Tibial nerve (tissue), 4 donors: ENCODE data around the gene YWHAH. TPM values are rescaled to one million over a fixed set of nuclear protein-coding genes. Genes with fewer than 3 reads are reported as not detected.

Source experiments
- DNase-seq, 2 donors: peaks; one replicate each; pipeline ENCODE4 v3.0.0-alpha.2; 2019; ENCODE audit warnings: low spot score in 2 of 2
- H3K27ac ChIP-seq, 4 donors: fragments of 200-600 bp; sonication (generic) in 3 of 4; one replicate each; pipeline ENCODE4 v1.5.1; 2017 to 2019; ENCODE audit warnings: mild to moderate bottlenecking in 1 of 4
- H3K27me3 ChIP-seq, 2 donors: fragments of 200-600 bp; sonication (generic) in 1 of 2; one replicate each; pipeline versions ENCODE4 v1.5.1 to v1.6.0; 2017 to 2019
- H3K36me3 ChIP-seq, 3 donors: fragments of 200-600 bp; sonication (generic); one replicate each; pipeline ENCODE4 v1.5.1; 2018 to 2019
- H3K4me1 ChIP-seq, 4 donors: fragments of 200-600 bp; sonication (generic) in 3 of 4; one replicate each; pipeline ENCODE4 v1.5.1; 2017 to 2019
- H3K4me3 ChIP-seq, 4 donors: fragments of 200-600 bp; sonication (generic) in 3 of 4; one replicate each; pipeline ENCODE4 v1.5.1; 2017 to 2019; ENCODE audit warnings: mild to moderate bottlenecking in 1 of 4, moderate library complexity in 1 of 4
- H3K9me3 ChIP-seq, 4 donors: fragments of 200-600 bp; sonication (generic) in 3 of 4; one replicate each; pipeline ENCODE4 v1.5.1; 2017 to 2019
- CTCF ChIP-seq, 5 experiments: fragments of 200-600 bp in 3 of 5; fragments of 450-650 bp in 2 of 5; sonication (generic) in 3 of 5; IDR thresholded peaks; one replicate each; pipeline ENCODE4 v1.5.1; 2016 to 2019; ENCODE audit warnings: antibody characterized with exemption in 5 of 5, mild to moderate bottlenecking in 3 of 5, moderate library complexity in 2 of 5
- EP300 ChIP-seq, 2 donors: sonication (generic); formaldehyde crosslinking; IDR thresholded peaks; one replicate each; pipeline ENCODE4 v1.6.1; 2017; ENCODE audit warnings: antibody characterized with exemption in 2 of 2, mild to moderate bottlenecking in 1 of 2
- POLR2A ChIP-seq, 2 donors: fragments of 450-650 bp; IDR thresholded peaks; one replicate each; pipeline ENCODE4 v1.6.1; 2017; ENCODE audit warnings: antibody characterized with exemption in 2 of 2, mild to moderate bottlenecking in 2 of 2, moderate library complexity in 2 of 2
- WGBS, 2 donors: methylation state at CpG; one replicate each; pipeline ENCODE4 v1.1.5; 2018; 5-methylcytosine and 5-hydroxymethylcytosine counted together
- total RNA-seq, 4 donors: library from RNA; depleted of rRNA; stranded (reverse); fragments of >200 nt; gene quantifications; one replicate each; pipeline ENCODE4 v1.1.0, GENCODE V29; 2016

Gene YWHAH
- total RNA-seq, 4 donors from 2014 or later, result 66.3 to 102 (median 98.0) TPM

- 30 to 36% methylated on average over 18 to 19 of the region's 19 CpGs for WGBS, 2 donors
- Histone ChIP-seq H3K4me3 (peak overlapping the region; percentile 26 to 51 (median 42)), H3K36me3 (no peaks in the 10 kb centered on the region), H3K9me3 (no peaks in the 10 kb centered on the region), H3K27me3 (no peaks in the 10 kb centered on the region), H3K27ac (peak overlapping the region in 1 of 4 donors; percentile 56), H3K4me1 (peaks cover 0 to 12% (median 8%) of the 10 kb centered on the region in 4 donors)
- no peak for TF ChIP-seq EP300 (IDR thresholded peaks at IDR 0.05)
- no peak for TF ChIP-seq POLR2A (IDR thresholded peaks at IDR 0.05)
- peak in 1 of 5 experiments; percentile 35 for TF ChIP-seq CTCF (IDR thresholded peaks at IDR 0.05)
- DNase-seq, result peak in 1 of 2 donors; percentile 27
Observed at GRCh38 chr22:31969789-31970489, 25.6 kb downstream of the YWHAH start.

GRCh38 chr22:31970490-31971444, 26.4 kb downstream of the YWHAH start:
- peaks cover 0 to 12% (median 8%) of the 10 kb centered on the region in 4 donors for H3K4me1 ChIP-seq
- TF ChIP-seq CTCF (IDR thresholded peaks at IDR 0.05) (peak; percentile 90 to 98 (median 94)), POLR2A (IDR thresholded peaks at IDR 0.05) (no peak), EP300 (IDR thresholded peaks at IDR 0.05) (no peak)
- H3K36me3 ChIP-seq, result no peaks in the 10 kb centered on the region
- H3K27me3 ChIP-seq, result no peaks in the 10 kb centered on the region
- no peaks in the 10 kb centered on the region for H3K9me3 ChIP-seq
- H3K4me3 ChIP-seq, result peak overlapping the region; percentile 26 to 51 (median 42)
- H3K27ac ChIP-seq, result peak overlapping the region in 2 of 4 donors; percentile 32 to 56
- DNase-seq, result peak; percentile 47 to 79
- WGBS, 2 donors, result 15 to 27% methylated on average over 29 to 55 of the region's 55 CpGs

GRCh38 chr22:31972180-31972579, 27.8 kb downstream of the YWHAH start:
- DNase-seq, result no peak
- Histone ChIP-seq H3K36me3 (no peaks in the 10 kb centered on the region), H3K4me1 (peaks cover 0 to 12% (median 8%) of the 10 kb centered on the region in 4 donors), H3K27me3 (no peaks in the 10 kb centered on the region), H3K4me3 (no peak overlapping the region), H3K27ac (no peak overlapping the region), H3K9me3 (no peaks in the 10 kb centered on the region)
- TF ChIP-seq CTCF (IDR thresholded peaks at IDR 0.05) (no peak), EP300 (IDR thresholded peaks at IDR 0.05) (no peak), POLR2A (IDR thresholded peaks at IDR 0.05) (no peak)
- 70 to 75% methylated on average over 2 to 14 of the region's 14 CpGs for WGBS, 2 donors

GRCh38 chr22:31973739-31974138, 29.4 kb downstream of the YWHAH start:
- peaks cover 0 to 12% (median 8%) of the 10 kb centered on the region in 4 donors for H3K4me1 ChIP-seq
- no peaks in the 10 kb centered on the region for H3K27me3 ChIP-seq
- no peak for TF ChIP-seq EP300 (IDR thresholded peaks at IDR 0.05)
- no peak for TF ChIP-seq POLR2A (IDR thresholded peaks at IDR 0.05)
- no peak for TF ChIP-seq CTCF (IDR thresholded peaks at IDR 0.05)
- no peak for DNase-seq
- H3K4me3 ChIP-seq, result no peak overlapping the region
- H3K9me3 ChIP-seq, result no peaks in the 10 kb centered on the region
- 64 to 70% methylated on average over 5 of the region's 5 CpGs for WGBS, 2 donors
- H3K27ac ChIP-seq, result no peak overlapping the region
- H3K36me3 ChIP-seq, result no peaks in the 10 kb centered on the region
